SJCRH30 (cell line): ENCODE measurements around the gene ITPR2. TPM values are rescaled to one million over a fixed set of nuclear protein-coding genes. Genes with fewer than 3 reads are reported as not detected.

ENCODE experiments used
- DNase-seq, 2 experiments: peaks; one replicate each; pipeline ENCODE4 v3.0.0-alpha.2; 2015 to 2020
- H3K27ac ChIP-seq: fragments of 250-450 bp; sonication (Bioruptor Pico); 2 replicates; pipeline ENCODE4 v1.5.1; 2020; ENCODE audit warnings: mild to moderate bottlenecking, moderate library complexity
- H3K27me3 ChIP-seq: fragments of 250-450 bp; sonication (Bioruptor Pico); 2 replicates; pipeline ENCODE4 v1.5.1; 2020; ENCODE audit warnings: mild to moderate bottlenecking, moderate library complexity
- H3K36me3 ChIP-seq: fragments of 250-450 bp; sonication (Bioruptor Pico); 2 replicates; pipeline ENCODE4 v1.5.1; 2020; ENCODE audit warnings: mild to moderate bottlenecking, moderate library complexity
- H3K4me1 ChIP-seq: fragments of 250-450 bp; sonication (Bioruptor Pico); 2 replicates; pipeline ENCODE4 v1.5.1; 2020; ENCODE audit warnings: mild to moderate bottlenecking, moderate library complexity
- H3K4me3 ChIP-seq: fragments of 250-450 bp; sonication (Bioruptor Pico); 2 replicates; pipeline ENCODE4 v1.5.1; 2020; ENCODE audit warnings: mild to moderate bottlenecking, moderate library complexity
- H3K9me3 ChIP-seq: fragments of 250-450 bp; sonication (Bioruptor Pico); replicated peaks from 2 replicates; pipeline ENCODE4 v1.5.1; 2020; ENCODE audit warnings: mild to moderate bottlenecking, moderate library complexity
- total RNA-seq: library from RNA; depleted of rRNA; stranded (reverse); fragments of >200 nt; shearing (Covaris generic); gene quantifications from 2 replicates; pipeline ENCODE4 v1.2.3, GENCODE V29; 2014; rRNA removed

The ITPR2 gene
- total RNA-seq, 1 experiment from 2014 or later, result 8.7 TPM

DNA sequence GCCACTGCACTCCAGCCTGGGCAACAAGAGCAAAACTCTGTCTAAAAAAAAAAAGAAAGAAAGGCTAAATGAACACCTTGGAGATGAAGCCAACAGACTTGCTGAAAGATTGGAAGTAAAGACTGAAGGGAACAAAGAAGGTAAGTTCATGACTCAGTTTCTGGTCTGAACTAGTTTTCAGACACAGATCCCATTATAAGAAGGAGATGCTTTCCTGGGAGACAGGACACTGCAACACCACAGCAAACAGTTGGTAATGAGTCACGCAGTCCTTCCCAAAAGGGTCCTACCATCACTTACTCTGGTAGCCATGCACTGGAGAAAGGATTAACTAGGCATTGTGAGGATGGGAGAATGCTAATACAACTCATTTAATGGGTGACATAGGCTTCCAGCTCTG lies 540.4 kb downstream of the ITPR2 start:
- H3K4me1 ChIP-seq, result peaks cover 9% of the 10 kb centered on the region
- DNase-seq, result no peak

DNA sequence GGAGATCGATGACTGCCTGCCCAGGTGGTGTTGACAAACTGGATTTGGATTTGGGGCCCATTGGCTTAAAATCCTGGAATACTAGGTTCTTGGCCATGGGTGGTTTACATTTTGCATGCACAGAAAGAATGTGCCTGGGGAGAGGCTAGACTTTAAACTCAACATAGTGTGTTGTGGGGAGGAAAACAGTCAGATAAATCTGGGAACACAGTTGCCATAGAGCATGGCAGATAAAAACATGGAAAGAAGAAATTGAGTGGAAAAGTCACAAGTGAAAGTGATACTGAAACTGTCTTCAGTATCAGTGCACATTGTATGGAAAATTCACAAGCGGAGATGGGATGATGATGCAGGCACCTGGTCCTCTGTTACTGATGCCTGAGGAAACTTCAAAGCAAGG lies 542.4 kb downstream of the ITPR2 start:
- no peaks in the 10 kb centered on the region for H3K9me3 ChIP-seq
- no peaks in the 10 kb centered on the region for H3K27me3 ChIP-seq
- no peak for DNase-seq
- no peaks in the 10 kb centered on the region for H3K36me3 ChIP-seq
- H3K4me3 ChIP-seq, result no peak overlapping the region
- H3K27ac ChIP-seq, result no peak overlapping the region
- H3K4me1 ChIP-seq, result peaks cover 9% of the 10 kb centered on the region

More for the DNA sequence above, 540.4 kb downstream of the ITPR2 start:
- no peaks in the 10 kb centered on the region for H3K36me3 ChIP-seq
- no peak overlapping the region for H3K4me3 ChIP-seq
- no peak overlapping the region for H3K27ac ChIP-seq
- no peaks in the 10 kb centered on the region; the same call in 1 of the 2 replicates for H3K9me3 ChIP-seq
- H3K27me3 ChIP-seq, result no peaks in the 10 kb centered on the region

- H3K27ac ChIP-seq, result no peak overlapping the region
- H3K36me3 ChIP-seq, result no peaks in the 10 kb centered on the region
- peak; percentile 61 to 66 for DNase-seq
- H3K4me3 ChIP-seq, result no peak overlapping the region
- H3K9me3 ChIP-seq, result no peaks in the 10 kb centered on the region
- H3K27me3 ChIP-seq, result no peaks in the 10 kb centered on the region
- H3K4me1 ChIP-seq, result peaks cover 9% of the 10 kb centered on the region
Observed at GRCh38 chr12:26287671-26288381, 545.2 kb downstream of the ITPR2 start.

Other genes starting within 250 kb of the ITPR2 start
- gene INTS13, start 104.8 kb upstream of the ITPR2 start, total RNA-seq, result 48.1 and 70.8 TPM in 2 replicates
- gene FGFR1OP2, start 105.3 kb upstream of the ITPR2 start, total RNA-seq, result 53.1 and 56.3 TPM in 2 replicates
- gene TM7SF3, start 181.2 kb upstream of the ITPR2 start, total RNA-seq, result 22.2 and 32.0 TPM in 2 replicates
- gene MED21, start 189.4 kb upstream of the ITPR2 start, total RNA-seq, result 82.9 and 85.4 TPM in 2 replicates
- not detected in 2 replicates for gene C12orf71, start 249.4 kb upstream of the ITPR2 start, total RNA-seq